Measurements from ENCODE around the gene ZNF22. TPM values are rescaled to one million over a fixed set of nuclear protein-coding genes. Genes with fewer than 3 reads are reported as not detected.
A peak's percentile ranks its signal among the peaks of the same experiment; 100 is the strongest.

Gene ZNF22
- total RNA-seq, 1 experiment from 2014 or later, result 29.9 TPM

GRCh38 chr10:44974082-44974627, 26.6 kb upstream of the ZNF22 start:
- CTCF ChIA-PET, result no interaction called here
- no peak overlapping the region for H3K27ac ChIP-seq
- POLR2A ChIA-PET (ENCODE audit: unreplicated experiment), result no interaction called here
- H3K36me3 ChIP-seq (ENCODE audit: low read depth), result no peaks in the 10 kb centered on the region
- peaks cover 48% of the 10 kb centered on the region for H3K4me1 ChIP-seq (replicated peaks; ENCODE audit: insufficient read depth)
- 0 out of 2 replicates have a peak overlapping the region, but pooled peaks have one; percentile 49 for H2AFZ ChIP-seq
- no peaks in the 10 kb centered on the region for H3K9me3 ChIP-seq (ENCODE audit: insufficient read depth, low read depth)
- no peaks in the 10 kb centered on the region for H3K9me2 ChIP-seq (ENCODE audit: insufficient read depth)
- TF ChIP-seq EZH2 (IDR thresholded peaks at IDR 0.05; ENCODE audit: low read depth), result no peak
- TF ChIP-seq CTCF (conservative IDR thresholded peaks at IDR 0.05), result no peak
- BruUV-seq (replicated peaks), result no TSS peak
- H3K4me2 ChIP-seq, result peak overlapping the region; percentile 92
- no peaks in the 10 kb centered on the region for H3K27me3 ChIP-seq (ENCODE audit: insufficient read depth, low read depth)
- intact Hi-C loops (cut with micrococcal nuclease; ENCODE audit: unreplicated experiment), result loop anchor here (1.0 kb wide), 2 partner anchors 15 to 42 kb away; partner anchors contain the start of gene RASSF4
- peaks cover 9% of the 10 kb centered on the region for H4K20me1 ChIP-seq (ENCODE audit: insufficient read depth)
- peaks cover 22% of the 10 kb centered on the region for H3K79me2 ChIP-seq (ENCODE audit: low read depth)
- H3F3A ChIP-seq (ENCODE audit: insufficient read depth, low read depth), result peaks cover 10% of the 10 kb centered on the region; the same call in 1 of the 2 replicates
- peak overlapping the region; percentile 54; the same call in 1 of the 2 replicates for H3K4me3 ChIP-seq
- DNase-seq, result no peak

GRCh38 chr10:44974628-44975430, 25.9 kb upstream of the ZNF22 start:
- peak; percentile 92 for TF ChIP-seq CTCF (conservative IDR thresholded peaks at IDR 0.05)
- TF ChIP-seq EZH2 (IDR thresholded peaks at IDR 0.05; ENCODE audit: low read depth), result no peak
- Histone ChIP-seq H4K20me1 (ENCODE audit: insufficient read depth) (peaks cover 9% of the 10 kb centered on the region), H3K36me3 (ENCODE audit: low read depth) (no peaks in the 10 kb centered on the region), H3K9me2 (ENCODE audit: insufficient read depth) (no peaks in the 10 kb centered on the region), H3K4me2 (peak overlapping the region; percentile 92), H3K9me3 (ENCODE audit: insufficient read depth, low read depth) (no peaks in the 10 kb centered on the region), H3K27ac (no peak overlapping the region), H3K4me1 (replicated peaks; ENCODE audit: insufficient read depth) (peaks cover 54% of the 10 kb centered on the region), H3K79me2 (ENCODE audit: low read depth) (peaks cover 22% of the 10 kb centered on the region), H3F3A (ENCODE audit: insufficient read depth, low read depth) (peaks cover 15% of the 10 kb centered on the region; the same call in 1 of the 2 replicates), H3K27me3 (ENCODE audit: insufficient read depth, low read depth) (no peaks in the 10 kb centered on the region), H2AFZ (peak overlapping the region; percentile 49; the same call in 1 of the 2 replicates), H3K4me3 (peak overlapping the region; percentile 54; the same call in 1 of the 2 replicates)
- BruUV-seq (replicated peaks), result no TSS peak
- intact Hi-C loops (cut with micrococcal nuclease; ENCODE audit: unreplicated experiment), result loop anchor here (1.0 to 5.0 kb wide), 4 partner anchors 16 to 1113 kb away; partner anchors contain the start of gene RASSF4
- CTCF ChIA-PET, result interaction anchor here (0.6 to 1.0 kb wide), 2 partner anchors 11 to 34 kb away, joined by 3 to 4 read pairs; no protein-coding TSS in a partner anchor
- POLR2A ChIA-PET (ENCODE audit: unreplicated experiment), result interaction anchor here (0.5 kb wide), 2 partner anchors 11 to 27 kb away, joined by 3 to 10 read pairs; no protein-coding TSS in a partner anchor
- DNase-seq, result peak in 1 of 2 experiments; percentile 81

Data from PC-9 (cell line).